HG03565 (cell line): ENCODE measurements around the gene PIGX.

Experiments
- ATAC-seq: cut with Tn5 transposase; IDR thresholded peaks from one replicate; pipeline ENCODE4 v1.9.1; 2021; ENCODE audit warnings: mild to moderate bottlenecking, moderate library complexity; ENCODE audit not compliant: unreplicated experiment

The PIGX gene

DNA sequence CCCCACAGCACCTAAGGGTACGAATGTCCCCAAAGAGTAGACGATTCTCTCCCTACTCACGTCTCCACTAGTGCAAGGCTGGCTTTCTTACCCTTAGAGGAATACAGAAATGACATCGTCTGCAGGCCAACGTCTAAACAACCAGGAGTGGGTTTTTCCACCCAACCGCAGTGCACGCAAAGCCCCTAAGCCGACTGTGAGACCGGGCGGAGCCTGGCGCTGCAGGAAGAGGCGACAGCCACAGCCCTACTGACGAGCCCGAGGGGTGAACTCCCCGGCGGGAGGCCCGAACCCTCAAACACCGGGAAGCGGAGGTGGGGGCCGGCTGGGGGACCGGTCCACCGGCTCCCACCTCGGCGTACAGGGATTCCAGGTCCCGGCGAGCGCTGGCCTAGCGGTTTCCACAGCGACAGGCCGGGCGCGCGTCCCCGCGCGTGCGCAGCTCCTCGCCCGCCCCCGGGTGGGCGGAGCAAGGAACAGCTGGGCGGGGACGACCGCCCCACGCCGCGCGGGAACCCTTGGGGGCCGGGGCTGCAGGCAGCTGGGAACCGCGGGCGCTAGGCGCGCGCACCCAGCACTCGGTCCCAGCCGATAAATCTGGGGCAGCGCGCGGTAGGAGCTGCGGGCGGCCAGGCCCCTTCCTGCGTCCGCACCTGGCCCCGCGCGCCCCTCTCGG, at the start of gene PIGX, which contains the start of gene CEP19:
Gene PIGX (plus strand): TSS at position 540 of the 676 bp plus-strand sequence.
Gene CEP19 (minus strand): TSS at position 413 of the 676 bp plus-strand sequence. CDS start 3,593 bp downstream, outside the sequence.
- peak; percentile 70 for ATAC-seq

DNA sequence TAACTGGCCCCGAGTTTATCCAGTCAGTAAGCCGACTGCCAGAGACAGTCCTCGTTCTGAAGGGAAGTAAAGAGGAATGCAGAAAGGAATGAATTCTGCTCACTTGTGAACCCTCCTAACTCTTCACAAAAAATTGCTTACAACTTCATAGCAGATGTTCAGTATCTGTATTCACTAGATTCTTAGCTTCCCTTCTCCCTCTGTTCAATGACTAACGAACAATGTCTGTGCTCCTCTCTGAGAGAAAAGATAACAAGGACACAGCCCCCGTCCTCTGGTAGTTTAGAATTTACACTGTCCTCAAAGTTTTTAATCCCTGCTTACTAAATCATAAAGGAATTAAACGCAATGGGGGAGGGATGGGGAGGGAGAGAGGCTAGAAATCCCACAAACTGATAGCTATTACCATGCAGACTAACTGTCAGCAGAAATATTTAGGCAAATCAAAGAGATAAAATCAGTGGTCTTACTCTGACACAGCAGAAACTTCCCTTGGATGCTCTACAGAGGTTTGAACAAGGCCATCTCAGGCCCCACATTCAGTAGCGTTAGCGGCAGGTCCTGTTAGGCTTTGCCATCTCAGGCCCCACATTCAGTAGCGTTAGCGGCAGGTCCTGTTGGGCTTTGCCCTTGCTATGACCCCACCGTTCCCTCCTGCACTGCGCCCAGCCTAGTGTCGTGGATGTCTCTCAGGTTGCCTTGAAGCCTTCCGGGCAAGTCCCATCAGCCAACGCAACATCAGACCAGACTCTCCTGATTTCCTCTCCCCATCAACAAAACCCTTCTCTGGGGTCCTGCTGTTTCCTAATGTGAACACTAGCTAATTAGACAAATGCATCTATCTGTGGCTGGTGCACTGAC, 49.2 kb upstream of the PIGX start:
- no peak for ATAC-seq

DNA sequence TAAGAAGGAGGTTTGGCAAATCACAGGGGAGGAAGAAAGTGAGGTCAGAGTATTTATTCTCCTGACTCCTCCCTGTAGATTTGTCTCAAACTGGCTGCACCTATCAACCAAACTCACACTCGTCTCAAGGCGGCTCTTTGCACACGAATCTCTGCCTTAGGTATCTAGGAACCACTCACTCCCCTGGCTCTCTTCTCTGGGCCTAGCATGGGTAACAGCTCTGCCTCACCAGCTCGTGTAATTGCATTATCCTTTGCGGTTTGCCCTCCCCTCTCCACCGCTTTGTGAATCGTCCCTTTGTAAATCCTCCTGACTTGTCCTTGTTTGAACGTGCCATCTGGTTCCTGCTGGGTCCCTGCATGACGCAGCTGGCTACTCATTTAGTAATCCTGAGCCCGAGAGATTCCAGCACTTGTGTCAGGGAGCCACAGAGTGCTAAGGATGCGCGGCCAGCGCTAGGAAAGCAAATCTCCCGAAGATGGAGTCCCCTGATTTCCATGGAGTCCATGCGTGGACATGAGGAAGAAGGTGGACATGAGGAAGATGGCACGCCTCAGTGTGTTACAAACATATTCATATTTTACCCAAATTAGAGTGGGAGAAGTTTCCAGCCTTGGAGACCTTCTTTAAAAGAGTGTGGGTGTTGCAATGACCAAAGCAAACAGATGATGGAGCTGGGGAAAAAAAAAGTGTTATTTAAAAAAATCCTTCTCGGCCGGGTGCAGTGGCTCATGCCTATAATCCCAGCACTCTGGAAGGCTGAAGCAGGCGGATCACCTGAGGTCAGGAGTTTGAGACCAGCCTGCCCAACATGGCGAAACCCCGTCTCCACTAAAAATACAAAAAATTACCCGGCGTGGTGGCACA, 45.9 kb upstream of the PIGX start:
- ATAC-seq: no peak

DNA sequence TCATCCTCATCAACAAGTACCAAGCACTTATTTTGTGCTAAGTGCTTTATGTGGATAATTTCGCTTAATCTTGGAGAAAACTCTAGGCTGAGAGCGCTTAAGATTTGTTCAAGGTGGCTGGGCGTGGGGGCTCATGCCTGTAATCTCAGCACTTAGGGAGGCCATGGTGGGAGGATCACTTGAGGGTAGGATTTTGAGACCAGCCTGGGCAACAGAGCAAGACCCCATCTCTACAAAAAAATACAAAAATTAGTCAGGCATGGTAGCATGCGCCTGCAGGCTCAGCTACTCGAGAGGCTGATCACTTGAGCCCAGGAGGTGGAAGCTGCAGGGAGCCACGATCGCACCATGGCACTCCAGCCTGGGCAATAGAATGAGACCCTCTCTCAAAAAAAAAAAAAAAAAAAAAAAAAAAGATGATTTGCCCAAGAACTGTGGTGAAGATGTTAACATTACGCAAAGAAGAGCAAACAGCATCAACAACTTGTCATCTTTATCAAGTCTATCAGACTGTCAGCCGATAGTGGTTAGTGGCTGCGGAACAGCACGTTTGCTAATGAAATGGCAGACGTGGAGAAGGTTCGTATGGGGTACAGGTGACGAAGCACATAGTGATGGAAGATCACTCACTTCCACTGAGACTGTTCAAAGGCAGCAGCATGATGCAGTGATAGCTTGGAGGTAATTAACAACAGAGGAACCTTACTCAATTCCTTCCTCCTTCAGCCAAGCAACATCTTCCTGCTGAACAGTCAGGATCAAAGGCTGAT, 44.9 kb upstream of the PIGX start:
- ATAC-seq: no peak

DNA sequence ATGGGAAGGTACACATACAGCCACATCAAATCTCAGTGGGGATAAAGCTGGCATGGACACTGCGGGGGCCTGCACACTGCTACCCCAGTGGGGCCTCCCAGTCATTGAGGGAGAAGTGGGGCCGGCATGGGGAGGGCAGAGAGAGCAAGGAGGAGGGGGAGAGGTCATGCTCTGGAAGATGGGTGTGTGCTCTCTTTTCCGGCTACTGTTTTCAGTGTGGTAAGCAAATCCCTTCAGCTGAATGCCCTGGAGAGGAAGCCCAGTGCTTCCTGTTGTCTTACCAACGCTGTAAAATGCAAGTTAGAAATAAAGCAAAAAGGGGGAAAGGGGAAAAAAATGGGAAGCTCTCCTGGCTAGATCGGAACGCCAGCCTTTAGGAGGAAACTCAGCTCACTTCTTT, 41.8 kb upstream of the PIGX start:
- no peak for ATAC-seq

DNA sequence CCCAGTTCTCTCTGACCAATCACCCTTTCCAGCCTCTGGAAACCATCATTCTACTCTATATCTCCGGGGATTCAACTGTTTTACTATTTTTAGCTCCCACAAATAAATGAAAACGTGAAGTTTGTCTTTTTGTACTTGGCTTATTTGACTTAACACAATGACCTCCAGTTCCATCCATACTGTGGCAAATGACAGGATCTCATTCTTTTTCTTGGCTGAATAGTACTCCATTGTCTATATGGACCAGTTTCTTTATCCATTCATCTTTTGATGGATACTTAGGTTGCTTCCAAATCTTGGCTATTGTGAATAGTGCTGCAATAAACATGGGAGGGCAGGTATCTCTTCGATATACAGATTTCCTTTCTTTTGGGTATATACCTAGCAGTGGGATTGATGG, 38.5 kb upstream of the PIGX start:
- ATAC-seq: no peak

DNA sequence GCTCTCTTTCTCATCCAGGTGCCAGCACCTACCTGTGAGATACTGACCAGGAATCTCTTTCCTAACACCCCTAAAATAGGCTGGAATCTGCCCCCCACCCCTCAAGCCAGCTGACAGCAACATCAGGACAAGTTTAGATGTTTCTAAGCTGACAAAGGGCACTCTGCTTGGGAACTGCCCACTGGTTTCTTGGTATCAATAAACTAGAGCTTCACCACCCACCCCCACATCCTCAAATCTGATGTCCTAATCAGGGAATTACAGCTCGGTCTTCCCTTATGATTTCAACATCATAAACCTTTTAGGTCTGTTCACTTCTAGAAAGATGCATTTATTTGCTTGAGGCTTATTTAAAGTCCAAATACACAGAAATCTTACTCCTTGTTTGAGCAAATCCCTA, 34.8 kb upstream of the PIGX start:
- no peak for ATAC-seq

DNA sequence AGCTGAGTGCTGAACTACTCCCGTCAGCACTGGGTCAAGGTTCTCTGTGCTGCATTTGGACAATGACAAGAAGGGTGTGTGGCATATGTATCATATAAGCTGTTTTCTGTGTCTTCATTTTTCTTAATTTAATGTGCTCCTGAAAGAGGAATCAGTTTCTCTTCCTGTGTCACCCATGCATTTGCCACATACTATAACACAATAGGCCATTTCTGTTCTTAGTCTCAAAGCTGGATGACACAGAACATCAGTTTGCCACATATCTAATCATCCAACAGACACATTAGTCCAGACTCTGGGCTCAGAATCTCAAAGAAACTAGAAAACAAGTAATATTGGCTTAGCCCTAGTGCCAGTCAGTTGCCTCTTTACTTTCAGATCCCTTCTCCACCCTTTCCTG, 34.2 kb upstream of the PIGX start:
- ATAC-seq: no peak

DNA sequence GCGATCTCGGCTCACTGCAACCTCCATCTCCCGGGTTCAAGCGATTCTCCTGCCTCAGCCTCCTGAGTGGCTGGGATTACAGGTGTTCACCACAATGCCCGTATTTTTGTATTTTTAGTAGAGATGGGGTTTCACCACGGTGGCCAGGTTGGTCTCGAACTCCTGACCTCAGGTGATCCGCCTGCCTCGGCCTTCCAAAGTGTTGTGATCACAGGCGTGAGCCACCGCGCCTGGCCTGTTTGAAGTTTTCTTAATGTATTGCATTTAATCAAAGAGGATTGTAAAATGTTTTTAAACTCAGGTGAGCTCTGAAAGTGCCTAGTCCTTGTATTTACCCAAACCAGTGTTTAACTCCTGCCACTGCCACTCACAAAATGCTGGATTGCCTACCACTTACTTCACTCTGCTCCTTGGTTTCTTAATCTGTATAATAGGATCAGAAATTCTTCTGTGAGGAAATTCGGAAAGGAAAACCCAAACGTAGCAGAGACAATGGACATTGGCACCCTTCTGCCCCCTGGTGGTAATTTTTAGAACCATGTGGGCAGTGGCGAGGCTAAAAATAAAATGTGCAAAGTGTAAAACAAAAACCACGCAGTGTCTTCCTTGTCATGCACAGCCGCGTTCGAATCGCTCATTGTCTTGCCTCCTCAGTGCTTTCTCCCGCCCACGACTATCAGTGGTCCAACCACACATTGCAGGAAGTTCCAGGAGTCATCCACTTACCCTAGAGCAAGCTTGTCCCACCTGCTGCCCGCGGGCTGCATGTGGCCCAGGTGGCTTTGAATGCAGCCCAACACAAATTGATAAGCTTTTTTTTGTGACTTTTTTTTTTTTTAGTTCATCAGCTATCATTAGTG, 27.4 kb upstream of the PIGX start:
- ATAC-seq: peak; percentile 87

DNA sequence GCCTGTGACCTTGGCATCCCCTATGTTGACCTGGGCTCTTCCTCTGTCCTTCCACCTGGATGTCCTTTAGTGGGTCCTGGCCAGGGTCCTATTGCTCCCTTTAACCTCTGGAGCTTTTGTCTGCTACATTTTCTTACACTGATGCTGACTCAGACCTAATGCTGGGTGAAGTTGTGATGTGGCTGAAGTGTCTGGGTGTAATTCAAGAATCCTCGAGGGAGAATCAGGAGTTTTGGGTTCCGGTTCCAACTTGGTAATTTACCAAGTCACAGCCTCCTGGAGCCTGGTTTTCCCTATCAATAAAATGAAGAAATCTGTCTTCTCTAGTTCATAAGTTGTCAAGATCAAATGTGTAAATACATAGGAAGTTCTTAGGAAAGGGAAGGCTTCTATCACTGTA, 25.7 kb upstream of the PIGX start:
- ATAC-seq: no peak

DNA sequence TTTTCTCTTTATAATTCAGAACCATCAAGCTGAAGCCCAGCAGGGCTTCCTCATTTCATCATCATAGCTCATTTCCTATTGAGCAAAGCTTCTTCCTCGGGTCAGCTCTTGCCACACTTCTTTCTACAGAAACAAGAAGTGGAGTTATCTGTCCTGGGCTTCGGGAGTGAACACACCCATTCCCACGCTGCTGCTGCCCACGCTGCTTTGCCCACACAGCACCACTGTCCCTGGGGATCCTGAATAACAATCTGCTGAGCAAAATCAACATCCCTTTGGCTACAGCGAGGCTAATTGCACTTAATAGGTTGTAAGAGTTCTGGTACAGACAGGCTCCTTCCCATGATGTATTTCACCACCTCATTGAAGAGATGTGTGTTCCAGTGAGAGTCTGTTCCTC, 23.8 kb upstream of the PIGX start:
- no peak for ATAC-seq

DNA sequence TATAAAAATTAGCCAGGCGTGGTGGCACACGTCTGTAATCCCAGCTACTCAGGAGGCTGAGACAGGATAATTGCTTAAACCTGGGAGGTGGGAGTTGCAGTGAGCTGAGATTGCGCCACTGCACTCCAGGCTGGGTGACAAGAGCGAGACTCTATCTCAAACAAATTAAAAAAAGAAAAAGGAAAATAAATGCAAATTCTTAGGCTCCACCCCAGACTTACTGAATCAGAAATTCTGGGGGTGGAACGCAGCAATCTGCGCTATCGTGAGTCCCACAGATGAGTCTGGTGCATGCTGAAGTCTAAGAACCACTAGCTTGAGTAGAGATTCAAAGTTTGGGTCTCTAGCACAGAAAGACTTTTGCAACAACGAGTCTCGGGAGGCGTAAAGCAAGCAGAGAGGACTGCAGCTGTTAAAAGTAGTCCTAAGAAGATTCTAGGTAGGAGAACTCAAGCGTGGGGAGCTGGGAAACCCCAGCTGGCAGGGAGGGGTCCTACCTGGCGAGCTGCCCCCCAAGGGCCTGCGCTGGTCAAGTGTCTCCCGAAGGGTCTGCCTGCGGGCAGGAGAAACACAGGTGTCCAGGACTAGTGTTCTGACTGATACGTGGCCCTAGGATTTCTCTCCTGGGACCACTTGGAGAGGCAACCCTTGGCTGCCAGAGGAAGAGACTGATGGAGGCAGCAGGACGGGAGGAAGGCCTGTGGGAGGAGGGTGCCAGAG, 22.1 kb upstream of the PIGX start:
- ATAC-seq: no peak

DNA sequence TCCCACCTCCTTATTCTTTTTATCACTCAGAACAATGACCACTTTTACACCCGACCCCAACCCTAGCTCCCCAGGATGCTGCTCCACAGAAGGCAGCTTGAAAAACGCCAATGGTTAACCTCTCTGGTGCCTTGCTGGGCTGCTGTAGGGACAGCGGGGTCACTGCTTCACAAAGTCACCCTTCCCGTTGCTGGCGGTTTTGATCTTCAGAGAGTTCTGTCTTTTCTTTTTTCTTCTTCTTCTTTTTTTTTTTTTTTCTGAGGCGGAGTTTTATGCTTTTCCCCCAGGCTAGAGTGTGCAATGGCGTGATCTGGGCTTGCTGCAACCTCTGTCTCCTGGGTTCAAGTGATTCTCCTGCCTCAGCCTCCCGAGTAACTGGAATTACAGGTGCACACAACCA, 20.8 kb upstream of the PIGX start:
- ATAC-seq: no peak

DNA sequence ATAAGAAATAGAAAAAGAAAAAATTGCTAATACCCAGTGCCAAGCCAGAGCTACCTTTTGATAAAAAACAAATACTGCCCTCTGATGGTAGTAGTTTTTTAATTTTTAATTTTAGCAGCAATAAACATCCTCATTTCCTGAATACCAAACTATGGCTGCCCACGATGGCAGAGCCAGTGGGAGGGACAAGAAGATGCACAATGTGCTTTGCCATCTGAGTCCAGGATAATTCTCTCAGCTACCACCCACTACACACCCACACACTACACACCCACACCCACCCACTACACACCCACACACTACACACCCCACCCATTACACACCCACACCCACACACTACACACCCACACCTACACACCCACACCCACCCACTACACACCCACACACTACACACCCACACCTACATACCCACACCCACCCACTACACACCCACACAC, 18.0 kb upstream of the PIGX start:
- ATAC-seq: no peak

DNA sequence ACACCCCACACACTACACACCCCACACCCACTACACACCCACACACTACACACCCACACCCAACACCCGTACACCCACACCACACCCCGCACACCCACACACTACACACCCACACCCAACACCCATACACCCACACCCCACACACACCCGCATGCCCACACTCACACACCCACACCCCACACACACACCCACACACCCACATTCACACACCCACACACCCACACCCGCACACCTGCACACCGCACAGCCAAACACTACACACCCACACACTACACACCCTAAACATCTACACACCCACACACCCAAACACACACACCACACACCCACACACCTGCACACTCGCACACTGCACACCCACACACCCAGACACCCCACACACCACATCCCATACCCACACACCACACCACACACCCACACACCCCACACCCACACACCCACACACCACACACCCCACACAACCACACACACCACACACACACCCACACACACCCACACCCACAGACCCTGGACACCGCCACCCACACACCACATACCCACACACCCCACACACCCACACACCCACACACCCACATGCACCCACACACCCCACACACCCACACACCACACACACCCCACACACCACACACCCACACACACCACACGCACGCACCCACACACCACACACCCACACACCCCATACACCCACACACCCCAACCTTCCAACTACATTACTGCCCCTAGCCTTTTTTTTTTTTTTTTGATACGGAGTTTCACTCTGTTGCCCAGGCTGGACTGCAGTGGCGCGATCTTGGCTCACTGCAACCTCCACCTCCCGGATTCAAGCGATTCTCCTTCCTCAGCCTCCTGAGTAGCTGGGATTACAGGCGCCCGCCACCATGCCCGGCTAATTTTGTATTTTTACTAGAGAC, 17.0 kb upstream of the PIGX start:
- no peak for ATAC-seq

DNA sequence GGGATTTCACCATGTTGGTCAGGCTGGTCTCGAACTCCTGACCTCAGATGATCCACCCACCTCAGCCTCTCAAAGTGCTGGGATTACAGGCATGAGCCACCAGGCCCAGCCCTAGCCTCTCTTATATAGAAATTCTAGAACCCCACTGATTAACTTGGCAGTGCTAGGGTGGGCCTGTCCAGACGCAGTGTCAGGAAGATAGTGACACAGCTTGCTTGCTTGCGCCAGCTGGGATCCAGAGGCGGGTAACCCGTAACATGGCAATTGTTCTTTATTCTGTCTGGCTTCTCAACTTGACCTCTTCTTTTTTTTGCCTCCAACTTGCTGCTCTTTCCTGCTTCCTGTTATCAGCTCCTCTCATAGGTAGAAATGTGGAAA, 16.3 kb upstream of the PIGX start:
- no peak for ATAC-seq

DNA sequence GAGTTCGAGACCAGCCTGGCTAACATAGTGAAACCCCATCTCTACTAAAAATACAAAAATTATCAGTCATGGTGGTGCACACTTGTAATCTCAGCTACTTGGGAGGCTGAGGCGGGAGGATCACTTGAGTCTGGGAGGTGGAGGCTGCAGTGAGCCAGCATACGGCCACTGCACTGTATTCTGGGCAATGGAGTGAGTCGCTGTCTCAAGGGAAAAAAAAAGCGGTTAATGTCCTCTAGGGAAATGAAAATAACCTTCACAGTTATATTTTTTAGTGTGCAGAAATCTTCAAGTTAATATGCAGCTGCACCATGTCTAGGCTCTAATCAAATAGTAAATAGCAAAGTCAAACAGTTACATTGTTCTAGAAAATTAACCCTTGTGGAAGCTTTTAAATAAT, 14.9 kb upstream of the PIGX start:
- no peak for ATAC-seq

DNA sequence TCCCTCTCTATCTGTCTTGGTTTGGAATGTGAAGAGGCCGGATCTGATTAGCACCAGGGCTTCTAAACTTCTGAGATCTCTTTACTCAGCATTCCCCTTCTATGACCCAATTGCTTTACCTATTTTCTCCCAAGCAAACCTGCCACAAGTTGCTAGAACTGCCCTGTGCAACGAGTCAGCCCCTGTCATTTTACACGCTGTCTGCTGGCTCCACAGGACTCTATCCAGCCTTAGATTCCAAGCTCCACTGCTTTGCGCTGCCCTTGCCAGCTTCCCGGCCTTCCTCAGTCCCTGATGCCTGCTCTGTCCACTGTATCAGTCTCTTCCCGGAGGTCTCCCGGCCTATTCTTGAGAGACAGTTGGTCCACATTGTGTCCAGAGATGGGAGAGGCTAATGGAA, 12.4 kb upstream of the PIGX start:
- ATAC-seq: no peak
